ENCODE results near the gene LRRN3. TPM values are rescaled to one million over a fixed set of nuclear protein-coding genes. Genes with fewer than 3 reads are reported as not detected.

LRRN3 gene
- total RNA-seq, 4 donors from 2014 or later = 1.8 to 6.5 (median 3.8) TPM

GRCh38 chr7:111150709-111151108 lies 59.8 kb downstream of the LRRN3 start:
- Histone ChIP-seq H3K27me3 (no peaks in the 10 kb centered on the region), H3K36me3 (no peaks in the 10 kb centered on the region)

GRCh38 chr7:111159426-111159825 lies 68.5 kb downstream of the LRRN3 start:
- H3K27me3 ChIP-seq = no peaks in the 10 kb centered on the region
- H3K4me1 ChIP-seq = no peaks in the 10 kb centered on the region
- H3K9me3 ChIP-seq = no peaks in the 10 kb centered on the region
- TF ChIP-seq POLR2A (IDR thresholded peaks at IDR 0.05) (no peak), EP300 (IDR thresholded peaks at IDR 0.05) (no peak), CTCF (IDR thresholded peaks at IDR 0.05) (no peak)
- no peak for DNase-seq (ENCODE audit: low spot score in 2 of 2)
- no peaks in the 10 kb centered on the region for H3K36me3 ChIP-seq
- H3K27ac ChIP-seq = no peak overlapping the region
- no peak overlapping the region for H3K4me3 ChIP-seq

More at GRCh38 chr7:111150709-111151108, 59.8 kb downstream of the LRRN3 start:
- Histone ChIP-seq H3K4me3 (no peak overlapping the region), H3K4me1 (peaks cover 0 to 7% (median 0%) of the 10 kb centered on the region in 4 donors), H3K27ac (no peak overlapping the region), H3K9me3 (no peaks in the 10 kb centered on the region)
- no peak for DNase-seq (ENCODE audit: low spot score in 2 of 2)
- no peak for TF ChIP-seq EP300 (IDR thresholded peaks at IDR 0.05)
- TF ChIP-seq CTCF (IDR thresholded peaks at IDR 0.05) = no peak
- no peak for TF ChIP-seq POLR2A (IDR thresholded peaks at IDR 0.05)
- 91 to 98% methylated on average over 1 of the region's 1 CpG for WGBS, 2 donors

- DNase-seq (ENCODE audit: low spot score in 2 of 2) = no peak
- H3K9me3 ChIP-seq = no peaks in the 10 kb centered on the region
- no peaks in the 10 kb centered on the region for H3K27me3 ChIP-seq
- no peak overlapping the region for H3K4me3 ChIP-seq
- no peaks in the 10 kb centered on the region for H3K4me1 ChIP-seq
- TF ChIP-seq POLR2A (IDR thresholded peaks at IDR 0.05) = no peak
- H3K27ac ChIP-seq = no peak overlapping the region
- no peaks in the 10 kb centered on the region for H3K36me3 ChIP-seq
Observed at GRCh38 chr7:111160297-111160696, 69.4 kb downstream of the LRRN3 start.

GRCh38 chr7:111162692-111163091 lies 71.8 kb downstream of the LRRN3 start:
- no peak for DNase-seq (ENCODE audit: low spot score in 2 of 2)
- Histone ChIP-seq H3K27me3 (no peaks in the 10 kb centered on the region), H3K4me3 (no peak overlapping the region), H3K4me1 (no peaks in the 10 kb centered on the region), H3K27ac (no peak overlapping the region), H3K9me3 (no peaks in the 10 kb centered on the region), H3K36me3 (no peaks in the 10 kb centered on the region)
- WGBS, 2 donors = 81 to 87% methylated on average over 3 of the region's 3 CpGs
- TF ChIP-seq POLR2A (IDR thresholded peaks at IDR 0.05) (no peak), CTCF (IDR thresholded peaks at IDR 0.05) (no peak), EP300 (IDR thresholded peaks at IDR 0.05) (no peak)

- no peak for TF ChIP-seq EP300 (IDR thresholded peaks at IDR 0.05)
- TF ChIP-seq CTCF (IDR thresholded peaks at IDR 0.05) = no peak
- TF ChIP-seq POLR2A (IDR thresholded peaks at IDR 0.05) = no peak
- H3K27ac ChIP-seq = no peak overlapping the region
- H3K4me3 ChIP-seq = no peak overlapping the region
- 95 to 100% methylated on average over 1 of the region's 1 CpG for WGBS, 2 donors
- no peaks in the 10 kb centered on the region for H3K36me3 ChIP-seq
- no peaks in the 10 kb centered on the region for H3K9me3 ChIP-seq
- H3K27me3 ChIP-seq = no peaks in the 10 kb centered on the region
- H3K4me1 ChIP-seq = peaks cover 0 to 9% (median 0%) of the 10 kb centered on the region in 4 donors
- DNase-seq (ENCODE audit: low spot score in 2 of 2) = no peak
Observed at GRCh38 chr7:111164442-111164841, 73.5 kb downstream of the LRRN3 start.

GRCh38 chr7:111168182-111168581 lies 77.3 kb downstream of the LRRN3 start:
- H3K4me3 ChIP-seq = no peak overlapping the region
- H3K36me3 ChIP-seq = no peaks in the 10 kb centered on the region
- no peak overlapping the region for H3K27ac ChIP-seq
- H3K27me3 ChIP-seq = no peaks in the 10 kb centered on the region
- 36 to 40% methylated on average over 2 of the region's 2 CpGs for WGBS, 2 donors
- TF ChIP-seq POLR2A (IDR thresholded peaks at IDR 0.05) (no peak), CTCF (IDR thresholded peaks at IDR 0.05) (no peak), EP300 (IDR thresholded peaks at IDR 0.05) (no peak)
- H3K9me3 ChIP-seq = no peaks in the 10 kb centered on the region
- peaks cover 0 to 9% (median 0%) of the 10 kb centered on the region in 4 donors for H3K4me1 ChIP-seq
- DNase-seq (ENCODE audit: low spot score in 2 of 2) = no peak

Data from tibial nerve (tissue), 4 donors.